Stimulated activated CD8-positive, alpha-beta memory T cell treated with anti-CD3 and anti-CD28 coated beads, Interleukin-4, amount 100 ng/mL, for 4 hours (primary cell): ENCODE measurements around the gene CAPN7.

ENCODE experiments used
- DNase-seq, 2 donors: peaks; one replicate each; pipeline ENCODE4 v3.0.0-alpha.2; 2020; ENCODE audit warnings: low read depth in 2 of 2, low spot score in 1 of 2

CAPN7 gene

DNA sequence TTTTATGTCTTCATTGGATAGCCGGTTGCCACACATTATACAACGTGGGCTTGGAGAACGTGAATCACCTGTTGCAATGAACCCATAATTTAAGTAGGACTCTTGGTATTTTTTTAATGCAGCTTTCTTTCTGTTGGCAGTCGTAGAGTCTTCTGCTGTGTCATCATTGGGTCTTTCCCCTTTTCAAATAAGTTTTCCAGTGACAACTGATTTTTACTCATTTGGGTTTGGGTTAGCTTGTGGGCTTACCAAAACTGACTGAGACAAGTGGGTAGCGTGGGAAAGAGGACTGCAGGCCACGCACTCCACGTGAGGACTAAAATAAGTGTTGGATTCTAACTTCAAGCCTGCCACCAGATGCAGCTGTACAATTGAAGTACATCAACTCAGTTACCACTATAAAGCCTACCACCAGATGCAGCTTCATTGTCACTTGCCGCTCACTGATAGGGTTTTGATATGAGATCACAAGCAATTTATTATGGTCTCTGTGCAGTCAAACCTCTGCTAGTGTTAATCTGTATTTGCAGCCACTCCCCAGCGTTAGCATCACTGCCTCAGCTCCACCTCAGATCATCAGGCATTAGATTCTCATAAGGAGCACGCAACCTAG lies 6.4 kb upstream of the CAPN7 start:
- no peak for DNase-seq

DNA sequence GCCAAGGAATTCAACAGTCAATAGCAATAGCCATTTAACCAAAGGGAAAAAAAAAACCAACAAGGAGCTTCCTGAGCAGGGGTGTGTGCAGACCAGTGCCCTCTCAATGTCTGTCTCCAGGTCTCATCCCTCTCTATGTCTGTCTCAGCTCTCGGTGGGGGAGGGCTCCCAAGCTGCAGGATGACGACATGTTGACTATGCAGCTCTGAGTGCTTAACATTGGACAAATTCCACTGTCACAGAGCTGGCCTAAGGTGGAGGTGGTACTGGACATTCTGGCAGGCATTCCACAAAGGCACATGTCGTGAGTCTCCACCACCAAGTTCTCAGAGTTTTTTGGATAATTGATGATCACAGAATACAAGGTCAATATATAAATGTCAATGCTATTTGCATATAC lies 2.0 kb upstream of the CAPN7 start:
- DNase-seq, result no peak

DNA sequence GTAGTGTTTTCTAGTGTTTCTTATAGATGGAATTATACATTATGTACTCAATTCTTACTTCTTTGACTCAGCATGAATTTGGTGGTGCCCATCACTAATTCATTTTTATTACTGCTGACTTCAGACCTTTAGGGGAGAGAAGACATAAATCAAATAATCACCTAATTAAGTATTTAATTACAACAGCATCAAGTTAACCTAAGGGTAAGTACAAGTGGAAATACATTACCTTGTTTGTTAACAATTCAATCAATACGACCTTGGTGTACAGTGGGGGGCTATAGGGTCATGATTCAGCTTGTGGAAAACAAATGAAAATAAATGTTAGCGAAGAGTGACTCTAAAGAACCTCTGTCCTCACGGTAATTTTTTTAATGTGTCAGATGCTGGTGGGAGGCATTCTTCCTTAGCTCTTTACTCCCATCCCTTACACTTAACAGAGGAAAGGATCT lies 538 bp upstream of the CAPN7 start:
- no peak for DNase-seq

DNA sequence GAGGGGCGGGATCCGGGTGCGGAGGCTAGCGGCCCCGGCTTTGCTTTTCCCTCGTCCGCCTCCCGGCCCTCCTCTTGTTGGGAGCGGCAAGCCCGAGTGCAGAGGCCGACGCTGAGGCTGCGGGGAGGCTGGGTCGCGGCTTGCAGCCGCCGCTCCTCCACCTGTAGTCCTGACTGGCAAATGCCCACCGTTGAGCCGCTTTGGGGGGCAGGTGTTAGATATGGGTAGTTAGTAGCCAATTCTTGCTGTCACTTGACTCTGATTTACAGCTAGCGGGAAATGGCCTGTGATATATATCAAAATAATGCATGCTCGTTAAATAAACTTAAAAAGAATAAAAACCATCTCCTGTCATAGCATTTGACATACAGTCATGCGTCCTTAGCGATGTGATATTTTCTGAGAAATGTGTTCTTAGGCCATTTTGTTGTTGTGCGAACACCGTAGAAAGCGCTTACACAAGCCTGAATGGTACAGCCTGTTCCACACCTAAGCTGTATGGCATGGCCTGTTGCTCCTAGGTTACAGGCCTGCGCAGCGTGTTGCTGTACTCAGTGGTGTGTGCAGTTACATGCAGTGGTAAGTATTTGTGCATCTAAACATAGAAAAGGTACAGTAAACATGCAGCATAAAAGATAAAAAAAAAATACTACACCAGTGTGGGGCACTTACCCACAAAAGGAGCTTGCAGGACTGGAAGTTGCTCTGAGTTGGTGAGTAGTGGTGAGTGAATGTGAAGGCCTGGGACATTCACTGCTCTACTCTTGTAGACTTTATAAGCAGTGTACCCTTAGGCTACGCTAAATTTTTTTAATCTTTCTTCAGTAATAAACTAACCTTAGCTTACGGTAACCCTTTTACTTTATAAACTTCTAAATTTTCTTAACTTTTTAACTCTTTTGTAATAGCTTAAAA lies 873 bp downstream of the CAPN7 start:
- DNase-seq, result no peak

DNA sequence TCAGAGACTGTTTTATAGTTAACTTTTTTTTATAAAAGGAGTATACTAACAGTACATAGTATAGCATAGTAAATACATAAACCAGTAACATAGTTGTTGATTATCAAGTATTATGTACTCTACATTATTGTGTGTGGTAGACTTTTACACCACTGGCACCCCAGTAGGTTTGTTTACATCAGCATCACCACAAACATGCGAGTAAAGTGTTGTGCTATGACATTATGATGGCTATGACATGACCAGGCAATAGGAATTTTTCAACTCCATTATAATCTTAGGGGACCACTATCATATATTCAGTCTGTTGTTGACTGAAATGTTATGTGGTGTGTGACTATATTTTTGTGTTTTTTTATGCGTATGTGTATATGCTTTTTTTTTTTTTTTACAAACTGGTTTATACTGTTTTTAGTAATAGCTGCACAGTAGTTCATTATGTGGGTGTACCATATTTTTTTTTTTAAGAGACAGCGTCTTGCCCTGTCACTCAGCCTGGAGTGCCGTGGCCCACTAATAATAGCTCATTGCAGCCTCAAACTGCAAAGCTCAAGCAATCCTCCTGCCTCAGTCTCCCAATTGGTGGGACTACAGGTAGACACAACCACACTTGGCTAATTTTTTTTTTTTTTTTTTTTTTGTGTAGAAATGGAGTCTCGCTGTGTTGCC lies 1.9 kb downstream of the CAPN7 start:
- no peak for DNase-seq

DNA sequence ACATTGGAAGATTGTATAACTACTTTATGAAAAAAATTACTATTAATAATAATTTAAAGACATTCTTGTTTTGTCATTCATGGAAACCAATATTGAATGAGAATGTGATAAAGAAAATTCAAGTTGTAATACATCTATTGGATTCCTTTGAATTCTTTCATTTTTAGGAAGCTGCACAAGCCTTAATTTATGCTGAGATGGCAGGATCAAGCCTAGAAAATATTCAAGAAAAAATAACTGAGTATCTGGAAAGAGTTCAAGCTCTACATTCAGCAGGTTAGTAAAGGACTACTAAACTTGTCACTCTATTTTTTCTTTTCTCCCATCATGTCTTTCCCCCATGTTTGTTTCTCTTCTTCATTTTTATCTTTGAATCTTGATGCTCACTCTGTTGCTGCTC lies 5.9 kb downstream of the CAPN7 start:
- DNase-seq, result no peak

DNA sequence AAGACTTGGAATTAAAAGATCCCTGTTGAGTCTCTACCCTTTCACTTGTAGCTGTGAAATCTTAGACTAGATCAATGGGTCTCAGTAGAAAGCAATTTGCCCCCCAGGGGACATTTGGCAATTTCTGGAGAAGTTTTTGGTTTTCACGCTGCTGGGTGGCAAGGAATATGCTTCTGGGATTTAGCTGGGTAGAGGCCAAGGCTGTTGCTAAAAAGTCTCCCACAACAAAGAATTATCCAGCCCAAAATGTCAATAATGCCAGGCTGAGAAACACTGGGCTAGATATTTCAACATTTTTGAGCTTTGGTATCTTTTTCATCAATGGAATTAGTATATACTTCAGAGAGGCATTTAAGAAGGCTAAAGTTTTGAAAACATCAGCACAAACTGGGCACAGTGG lies 8.7 kb downstream of the CAPN7 start:
- DNase-seq, result no peak

DNA sequence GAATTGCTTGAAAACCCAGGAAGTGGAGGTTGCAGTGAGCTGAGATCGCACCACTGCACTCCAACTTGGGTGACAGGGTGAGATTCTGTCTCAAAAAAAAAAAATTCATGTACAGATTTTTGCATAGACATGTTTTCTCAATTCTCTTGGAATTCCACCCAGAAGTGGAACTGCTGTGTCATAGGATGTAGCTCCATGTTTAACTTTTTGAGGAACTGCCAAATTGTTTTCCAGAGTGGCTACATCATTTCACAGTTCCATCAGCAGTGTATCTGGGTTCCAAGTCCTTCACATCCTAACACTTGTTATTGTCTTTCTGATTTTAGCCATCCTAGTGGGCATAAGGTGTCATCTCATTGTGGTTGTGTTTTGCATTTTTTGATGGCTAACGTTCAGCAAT lies 9.9 kb downstream of the CAPN7 start:
- DNase-seq, result no peak

DNA sequence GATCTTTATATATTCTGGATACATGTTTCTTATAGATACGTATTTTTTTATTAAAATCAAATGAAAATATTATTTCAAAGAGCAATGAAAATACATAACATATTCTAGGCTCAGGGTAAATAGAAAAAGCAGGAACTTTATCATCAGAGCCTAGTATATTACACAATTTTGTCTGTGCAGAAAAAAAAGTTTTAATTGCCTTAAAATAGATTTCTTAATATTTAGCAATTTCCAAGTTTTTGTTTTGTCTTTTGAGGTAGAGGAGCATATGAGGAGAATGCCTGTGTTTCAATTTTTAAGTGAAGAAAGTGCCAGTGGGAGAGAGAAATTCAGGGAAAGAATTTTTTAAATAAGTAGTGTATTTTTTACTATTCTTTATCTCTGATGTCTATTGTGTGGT lies 10.5 kb downstream of the CAPN7 start:
- DNase-seq, result no peak

DNA sequence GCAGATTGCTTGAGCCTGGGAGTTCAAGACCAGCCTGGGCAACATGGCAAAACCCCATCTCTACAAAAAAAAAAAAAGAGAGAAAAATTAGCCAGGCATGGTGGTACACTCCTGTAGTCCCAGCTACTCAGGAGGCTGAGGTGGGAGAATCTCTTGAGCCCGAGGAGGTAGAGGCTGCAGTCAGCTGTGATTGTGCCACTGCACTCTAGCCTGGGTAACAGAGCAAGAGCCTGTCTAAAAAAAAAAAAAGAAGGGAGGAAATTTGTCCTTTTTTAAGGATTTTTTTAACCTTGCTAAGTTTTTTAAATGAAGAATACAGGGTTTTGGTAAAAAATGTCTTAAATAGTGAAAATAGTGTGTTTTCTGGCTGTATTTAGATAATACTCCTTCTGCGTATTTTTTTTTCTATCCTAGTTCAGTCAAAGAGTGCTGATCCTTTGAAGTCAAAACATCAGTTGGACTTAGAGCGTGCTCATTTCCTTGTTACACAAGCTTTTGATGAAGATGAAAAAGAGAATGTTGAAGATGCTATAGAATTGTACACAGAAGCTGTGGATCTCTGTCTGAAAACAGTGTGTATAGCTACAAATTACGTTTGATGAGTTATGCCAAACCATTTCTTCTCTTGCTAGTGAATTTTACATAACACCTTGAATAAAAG lies 11.1 kb downstream of the CAPN7 start:
- DNase-seq, result no peak

DNA sequence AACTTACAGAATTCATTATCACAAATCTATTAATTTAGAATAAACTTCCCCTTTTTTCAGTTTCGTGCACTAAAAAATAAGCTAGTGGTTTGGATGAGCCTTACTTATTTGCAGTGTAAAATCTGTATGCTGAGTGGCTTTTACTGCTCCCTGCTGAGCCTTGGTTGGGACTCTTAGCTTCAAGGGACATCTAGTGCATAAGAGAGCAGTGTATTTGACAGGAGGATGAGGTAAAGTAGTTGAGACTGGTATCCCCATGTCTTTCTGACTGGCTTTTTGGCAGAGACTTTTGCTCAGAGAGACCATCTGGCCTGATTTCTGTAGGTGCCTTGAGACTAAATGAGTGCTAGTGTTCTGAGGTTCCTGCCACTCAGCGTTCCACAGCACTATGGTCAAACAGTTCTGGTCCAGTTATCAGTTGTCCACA lies 11.8 kb downstream of the CAPN7 start:
- no peak for DNase-seq

DNA sequence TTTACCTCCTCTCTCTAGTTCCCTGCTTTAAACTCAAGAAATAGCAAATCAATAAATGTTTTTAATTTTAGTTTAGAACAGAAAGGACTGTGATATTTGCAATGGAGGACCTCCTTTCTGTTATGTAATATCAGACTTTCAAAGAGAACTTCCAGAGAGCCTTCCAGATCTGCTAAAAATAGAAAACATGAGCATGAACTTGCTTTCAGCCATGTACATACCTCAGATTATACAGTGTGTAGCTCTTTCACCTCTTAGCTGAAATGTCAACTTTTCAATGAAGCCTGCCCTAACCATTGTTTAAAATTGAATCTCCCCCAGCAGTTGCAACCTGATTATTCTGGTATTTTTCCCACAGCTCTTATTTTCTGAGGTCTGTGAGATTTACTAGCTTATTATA lies 12.6 kb downstream of the CAPN7 start:
- no peak for DNase-seq

DNA sequence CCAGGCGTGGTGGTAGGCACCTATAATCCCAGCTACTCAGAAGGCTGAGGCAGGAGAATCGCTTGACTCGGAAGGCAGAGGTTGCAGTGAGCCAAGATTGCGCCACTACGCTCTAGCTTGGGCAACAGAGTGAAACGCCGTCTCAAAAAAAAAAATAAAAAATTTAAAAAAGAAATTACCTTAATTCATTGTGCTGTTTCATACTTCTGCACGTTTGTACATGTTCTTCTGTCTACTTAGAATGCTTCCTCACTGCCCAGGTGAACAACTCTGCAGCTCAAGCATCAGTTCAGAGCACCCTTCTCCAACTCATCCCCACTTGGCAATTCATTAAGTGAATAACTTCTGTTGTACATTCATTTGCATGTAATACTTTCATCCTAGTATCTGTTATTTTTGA lies 14.0 kb downstream of the CAPN7 start:
- DNase-seq, result no peak

DNA sequence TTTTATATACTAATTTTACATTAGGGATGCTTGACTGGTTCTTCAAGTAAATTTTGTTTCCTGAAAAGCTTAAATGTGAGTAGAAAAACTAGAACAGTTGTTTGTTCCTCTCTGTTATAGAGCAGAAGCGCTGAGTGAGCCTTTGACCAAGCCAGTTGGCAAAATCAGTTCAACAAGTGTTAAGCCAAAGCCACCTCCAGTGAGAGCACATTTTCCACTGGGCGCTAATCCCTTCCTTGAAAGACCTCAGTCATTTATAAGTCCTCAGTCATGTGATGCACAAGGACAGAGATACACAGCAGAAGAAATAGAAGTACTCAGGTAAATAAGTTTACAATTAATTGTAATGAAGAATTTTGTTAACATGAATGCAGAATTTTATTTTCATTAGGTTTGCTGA lies 14.6 kb downstream of the CAPN7 start:
- no peak for DNase-seq

DNA sequence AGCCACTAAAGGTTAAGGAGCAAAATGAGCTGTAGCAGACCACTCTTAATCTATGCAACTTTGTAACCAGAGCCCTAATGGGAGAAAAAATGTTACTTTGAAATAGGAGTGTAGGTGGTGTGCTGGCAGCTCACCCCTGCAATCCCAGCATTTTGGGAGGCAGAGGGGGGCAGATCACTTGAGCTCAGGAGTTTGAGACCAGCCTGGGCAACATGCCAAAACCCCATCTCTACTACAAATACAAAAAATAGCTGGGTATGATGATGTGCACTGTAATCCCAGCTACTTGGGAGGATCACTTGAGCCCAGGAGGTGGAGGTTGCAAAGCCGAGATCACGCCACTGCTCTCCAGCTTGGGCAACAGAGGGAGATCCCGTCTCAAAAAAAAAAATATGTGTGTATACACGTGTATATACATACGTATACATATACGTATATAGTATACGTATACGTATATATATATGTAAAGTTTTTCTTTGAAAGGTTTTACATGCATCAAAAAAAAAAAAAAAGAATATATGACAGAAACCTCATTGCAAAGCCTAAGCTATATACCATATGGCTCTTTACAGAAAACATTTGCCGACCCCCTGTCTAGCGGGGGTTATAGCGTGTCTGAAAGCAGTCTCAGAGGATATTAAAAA lies 15.7 kb downstream of the CAPN7 start:
- no peak for DNase-seq

DNA sequence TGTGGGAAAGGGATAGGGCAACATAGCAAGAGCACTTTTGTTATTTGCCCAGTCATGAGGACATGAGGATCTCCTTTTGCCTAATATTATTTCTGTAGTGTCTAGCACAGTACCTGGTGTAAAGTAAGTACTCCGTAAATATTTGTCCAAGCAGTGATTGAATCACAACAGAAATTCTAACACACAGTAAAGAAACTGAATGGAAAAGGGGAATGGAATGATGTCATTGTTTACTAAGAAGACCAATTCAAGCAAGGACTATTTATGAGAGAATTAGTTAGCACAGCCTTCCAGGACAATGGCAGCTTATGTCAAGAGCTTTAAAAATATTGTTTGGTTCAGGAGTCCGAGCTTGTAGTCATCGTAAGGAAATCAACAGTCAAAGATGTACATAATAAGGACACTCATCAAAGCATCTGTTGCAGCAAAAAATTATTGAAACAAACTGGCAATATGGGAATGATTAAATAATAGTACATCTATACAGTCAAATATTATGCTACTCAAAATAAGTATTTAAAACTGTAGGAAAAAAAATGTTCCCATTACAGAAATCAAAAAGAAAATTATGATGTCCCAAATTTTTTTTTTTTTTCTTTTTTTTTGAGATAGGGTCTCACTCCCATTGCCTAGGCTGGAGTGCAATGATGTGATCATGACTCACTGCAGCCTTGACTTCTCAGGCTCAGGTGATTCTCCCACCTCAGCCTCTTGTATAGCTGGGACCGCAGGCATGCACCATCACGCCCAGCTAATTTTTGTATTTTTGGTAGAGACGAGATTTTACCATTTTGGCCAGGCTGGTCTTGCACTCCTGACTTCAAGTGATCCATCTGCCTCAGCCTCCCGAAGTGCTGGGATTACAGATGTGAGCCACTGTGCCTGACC lies 17.9 kb downstream of the CAPN7 start:
- no peak for DNase-seq

DNA sequence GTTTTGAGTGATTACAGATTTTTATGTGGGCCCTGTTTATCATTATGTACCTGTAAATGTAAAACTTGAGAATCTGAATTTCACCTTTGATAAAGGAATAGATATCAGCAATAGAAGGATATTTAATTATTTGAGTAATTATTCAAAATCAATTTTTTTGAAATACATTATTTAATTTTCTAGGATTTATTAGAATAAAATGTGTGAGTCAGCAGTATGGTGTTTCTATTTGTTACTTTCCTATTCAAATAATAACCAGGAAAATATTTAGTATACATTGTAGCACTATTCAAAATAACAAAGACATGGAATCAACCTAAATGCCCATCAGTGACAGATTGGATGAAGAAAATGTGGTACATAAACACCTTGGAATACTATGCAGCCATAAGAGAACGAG lies 22.1 kb downstream of the CAPN7 start:
- no peak for DNase-seq

DNA sequence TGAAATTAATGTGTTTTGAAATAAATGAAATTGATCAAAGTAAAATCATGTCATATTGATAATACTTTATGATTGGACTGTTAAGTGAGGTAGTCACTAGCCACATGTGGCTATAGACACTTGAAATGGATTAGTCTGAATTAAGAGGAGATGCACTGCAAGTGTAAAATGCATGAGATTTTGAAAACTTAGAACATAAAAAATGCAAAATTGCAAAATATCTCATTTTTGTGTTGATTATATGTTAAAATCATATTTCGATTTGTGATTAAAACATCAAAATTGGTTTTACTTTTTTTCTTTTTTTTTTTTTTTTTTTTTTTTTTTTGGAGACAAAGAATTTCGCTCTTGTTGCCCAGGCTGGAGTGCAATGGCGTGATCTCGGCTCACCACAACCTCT lies 23.2 kb downstream of the CAPN7 start:
- DNase-seq, result no peak

DNA sequence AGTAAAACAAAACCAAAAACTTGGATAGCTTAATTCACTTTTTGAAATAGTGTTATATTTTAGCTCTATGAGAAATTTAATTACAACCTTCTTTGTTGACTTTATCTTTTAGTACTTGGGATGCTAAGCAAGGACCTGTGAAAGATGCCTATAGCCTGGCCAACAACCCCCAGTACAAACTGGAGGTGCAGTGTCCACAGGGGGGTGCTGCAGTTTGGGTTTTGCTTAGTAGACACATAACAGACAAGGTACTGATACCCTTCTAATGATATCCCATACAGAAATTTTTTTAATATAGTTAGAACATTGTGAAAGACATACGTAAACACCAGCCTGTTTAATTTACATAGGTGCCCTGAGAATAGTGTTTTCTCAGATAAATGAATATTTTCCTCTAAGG lies 35.3 kb downstream of the CAPN7 start:
- DNase-seq, result peak; percentile 7 to 23

DNA sequence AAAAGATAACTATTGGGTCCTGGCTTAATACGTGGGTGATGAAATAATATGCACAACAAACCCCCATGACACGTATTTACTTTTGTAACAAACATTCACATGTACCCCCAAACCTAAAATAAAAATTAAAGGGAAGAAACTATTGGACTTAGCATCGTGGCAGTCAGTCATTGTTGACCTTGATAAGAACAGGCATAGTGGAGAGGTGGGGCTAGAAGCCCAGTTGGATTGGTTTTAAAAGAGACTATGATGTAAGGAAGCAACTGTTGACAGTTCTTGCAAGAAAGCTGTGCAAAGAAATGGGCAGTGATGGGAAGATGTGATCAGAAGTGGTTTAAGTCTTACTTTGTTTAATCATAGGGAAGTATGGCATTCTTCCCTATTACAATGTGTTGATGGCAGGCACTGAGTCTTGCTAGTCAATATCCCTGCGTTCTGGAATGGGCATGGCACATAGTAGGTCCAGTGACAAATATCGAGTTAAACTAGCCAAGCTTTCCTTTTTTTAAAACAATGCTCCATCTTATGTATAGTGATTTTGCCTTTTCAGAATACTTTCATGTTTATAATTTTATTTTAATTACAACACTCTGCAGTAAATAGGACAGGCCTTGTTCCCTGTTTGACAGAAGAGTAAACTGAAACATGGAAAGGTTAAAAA lies 37.9 kb downstream of the CAPN7 start:
- no peak for DNase-seq
